NCI-H1694 treated with DMSO at 0.1 percent for 48 hours (cell line): ENCODE measurements around the gene ALDOA.

Experiments used
- DNase-seq: peaks from one replicate; lab custom pipeline; 2025; lab: John Stamatoyannopoulos, UW

Gene ALDOA

DNA sequence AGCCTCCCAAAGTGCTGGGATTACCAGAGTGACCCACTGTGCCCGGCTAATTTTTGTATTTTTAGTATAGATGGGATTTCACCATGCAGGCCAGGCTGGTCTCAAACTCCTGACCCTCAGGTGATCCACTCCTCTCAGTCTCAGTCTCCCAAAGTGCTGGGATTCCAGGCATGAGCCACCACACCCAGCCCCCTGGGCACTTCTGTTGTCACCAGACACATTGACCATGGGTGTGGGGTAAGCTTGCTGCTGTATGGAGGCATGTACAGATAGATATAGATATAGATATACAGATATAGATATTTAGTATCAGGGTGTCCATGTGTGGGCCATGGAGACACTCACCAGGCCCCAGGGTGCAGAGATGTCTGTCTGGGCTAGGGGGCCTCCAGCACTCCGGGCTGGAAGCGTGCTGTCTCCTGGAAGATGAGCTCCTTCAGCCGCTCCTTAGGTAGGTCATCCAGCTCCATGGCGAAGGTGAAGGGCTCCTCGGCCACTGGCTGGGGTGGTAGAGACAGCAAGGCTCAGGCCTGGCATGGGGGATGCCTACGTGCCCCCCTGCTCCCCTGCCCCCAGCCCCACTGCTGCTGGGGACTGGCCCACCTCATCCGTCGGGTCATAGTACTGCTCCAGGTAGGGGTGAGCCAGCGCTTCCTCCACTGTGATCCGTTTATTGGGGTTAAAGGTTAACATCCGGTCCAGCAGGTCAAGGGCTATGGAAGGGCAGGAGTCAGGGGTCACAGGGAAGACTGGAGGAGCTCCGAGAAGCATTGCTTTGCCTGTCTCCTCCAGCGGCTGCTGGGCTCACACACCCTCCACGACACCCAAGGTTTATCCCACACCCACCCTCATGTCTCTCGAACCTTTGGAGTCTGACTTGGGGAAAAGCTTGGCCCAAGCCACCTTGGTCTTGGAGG is 51.0 kb downstream of the ALDOA start:
- no peak for DNase-seq

DNA sequence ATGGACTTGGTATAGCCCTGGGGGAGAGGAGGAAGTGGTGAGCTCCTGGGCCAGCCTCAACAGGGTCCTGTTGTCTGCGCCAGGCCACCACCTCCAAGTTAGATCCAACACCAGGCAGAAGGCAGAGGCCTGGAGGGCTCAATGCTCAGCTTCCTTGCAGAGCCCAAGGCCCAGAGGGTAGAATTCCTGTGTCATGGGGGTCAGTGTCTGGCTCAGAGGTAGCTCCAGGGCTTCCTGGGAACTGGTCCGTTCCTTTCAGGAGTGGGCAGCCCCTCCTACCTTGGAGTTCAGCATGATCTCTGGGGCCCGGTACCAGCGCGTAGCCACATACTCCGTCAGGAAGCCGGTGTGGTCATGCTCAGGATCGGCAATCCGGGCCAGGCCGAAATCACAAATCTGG is 52.2 kb downstream of the ALDOA start:
- DNase-seq = no peak

DNA sequence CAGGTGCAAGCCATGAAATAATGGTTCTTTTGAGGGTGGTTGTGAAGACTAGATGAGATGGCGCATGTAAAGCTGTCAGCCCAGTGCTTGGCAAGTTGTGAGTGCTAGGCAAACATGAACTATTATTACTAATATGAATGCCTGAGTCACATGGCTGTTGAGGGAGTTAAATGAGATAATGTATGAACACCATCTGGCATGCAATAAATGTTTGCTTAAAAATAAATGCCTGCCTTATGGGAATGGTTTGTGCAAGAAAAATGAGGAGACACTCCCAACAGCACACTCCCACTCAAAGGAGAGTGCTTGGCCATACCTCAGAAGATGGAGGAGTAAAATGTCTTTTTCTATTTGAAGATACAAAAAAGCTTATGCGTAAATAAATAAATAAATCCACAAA is 53.9 kb downstream of the ALDOA start:
- DNase-seq = no peak
